RWPE1 (cell line): Measurements from ENCODE around the gene ALKAL2.

Source experiments
- CTCF ChIA-PET: fragments of 350-600 bp; sonication (Branson Sonifier 250); formaldehyde crosslinking; extraction: SDS; loops from one replicate; lab custom pipeline; 2021; lab: Yijun Ruan, JAX
- POLR2A ChIA-PET: fragments of 400-600 bp; formaldehyde crosslinking; extraction: SDS; loops from one replicate; lab custom pipeline; 2020; ENCODE audit warnings: antibody characterized with exemption; ENCODE audit not compliant: low non-redundant PET; lab: Yijun Ruan, JAX
- DNase-seq: peaks from one replicate; pipeline ENCODE4 v3.0.0; 2012; ENCODE audit warnings: low spot score
- H3K27ac ChIP-seq: fragments of 450-650 bp; 2 replicates; pipeline ENCODE4 v1.5.1; 2017
- TF ChIP-seq, protein P1 (sequence below): fragments of 450-650 bp; conservative IDR thresholded peaks from 2 replicates; pipeline ENCODE4 v1.5.1; 2017; ENCODE audit warnings: low read depth, mild to moderate bottlenecking

Gene ALKAL2

DNA sequence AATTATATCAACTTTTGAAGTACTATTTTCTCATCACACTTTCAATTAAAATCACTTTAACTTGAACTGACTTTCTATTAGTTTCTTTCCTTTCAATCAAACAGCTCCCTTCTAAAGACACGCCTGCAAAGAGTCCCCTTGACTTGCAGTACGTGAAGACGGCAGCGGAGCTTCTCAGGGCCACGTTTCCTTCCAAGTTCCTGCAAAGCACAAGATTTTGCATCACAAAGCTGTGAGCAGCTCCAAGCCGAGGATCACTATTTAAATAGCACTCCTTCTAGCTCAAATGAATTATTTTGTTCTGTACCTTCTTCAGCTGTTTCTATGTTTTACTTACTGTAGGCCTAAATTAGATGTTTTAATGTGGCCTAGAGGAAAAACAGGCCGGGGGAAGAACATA is 54.9 kb downstream of the ALKAL2 start:
- CTCF ChIA-PET: no interaction called here
- H3K27ac ChIP-seq: no peak overlapping the region
- DNase-seq: no peak
- TF ChIP-seq, protein P1, sequence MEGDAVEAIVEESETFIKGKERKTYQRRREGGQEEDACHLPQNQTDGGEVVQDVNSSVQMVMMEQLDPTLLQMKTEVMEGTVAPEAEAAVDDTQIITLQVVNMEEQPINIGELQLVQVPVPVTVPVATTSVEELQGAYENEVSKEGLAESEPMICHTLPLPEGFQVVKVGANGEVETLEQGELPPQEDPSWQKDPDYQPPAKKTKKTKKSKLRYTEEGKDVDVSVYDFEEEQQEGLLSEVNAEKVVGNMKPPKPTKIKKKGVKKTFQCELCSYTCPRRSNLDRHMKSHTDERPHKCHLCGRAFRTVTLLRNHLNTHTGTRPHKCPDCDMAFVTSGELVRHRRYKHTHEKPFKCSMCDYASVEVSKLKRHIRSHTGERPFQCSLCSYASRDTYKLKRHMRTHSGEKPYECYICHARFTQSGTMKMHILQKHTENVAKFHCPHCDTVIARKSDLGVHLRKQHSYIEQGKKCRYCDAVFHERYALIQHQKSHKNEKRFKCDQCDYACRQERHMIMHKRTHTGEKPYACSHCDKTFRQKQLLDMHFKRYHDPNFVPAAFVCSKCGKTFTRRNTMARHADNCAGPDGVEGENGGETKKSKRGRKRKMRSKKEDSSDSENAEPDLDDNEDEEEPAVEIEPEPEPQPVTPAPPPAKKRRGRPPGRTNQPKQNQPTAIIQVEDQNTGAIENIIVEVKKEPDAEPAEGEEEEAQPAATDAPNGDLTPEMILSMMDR: no peak
- POLR2A ChIA-PET: no interaction called here

DNA sequence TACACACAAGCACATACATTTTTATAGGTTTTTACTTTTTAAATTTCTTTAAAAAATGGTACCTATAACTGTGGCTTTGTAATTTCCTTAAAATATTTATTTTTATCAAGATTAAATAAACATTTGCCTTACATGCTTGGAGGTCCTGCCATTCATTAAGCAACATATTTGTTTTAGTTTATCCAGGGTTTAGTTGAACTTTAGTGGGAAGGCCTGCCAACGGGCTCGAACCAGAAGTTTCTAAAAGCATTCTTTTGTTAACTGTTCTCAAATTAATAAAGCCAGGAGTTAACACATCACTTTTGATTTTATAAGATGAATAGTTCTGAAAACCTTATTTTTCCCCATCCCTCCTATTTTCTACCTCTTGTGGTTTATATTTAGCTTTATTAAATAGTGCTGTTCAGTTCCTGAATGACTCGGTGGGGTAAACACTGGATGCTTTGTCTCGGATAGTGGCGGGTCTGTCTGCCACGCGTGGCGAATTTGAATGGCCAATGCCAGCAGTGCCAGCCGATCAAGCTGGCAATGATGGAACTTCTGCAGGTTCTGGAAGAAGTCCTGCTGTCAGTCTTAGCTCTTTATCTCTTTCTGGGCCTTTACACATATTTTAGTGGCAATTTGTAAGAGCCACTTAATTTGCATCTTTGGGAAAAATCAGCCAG is 56.2 kb downstream of the ALKAL2 start:
- TF ChIP-seq, protein P1: no peak
- POLR2A ChIA-PET: no interaction called here
- no peak for DNase-seq
- CTCF ChIA-PET: no interaction called here
- no peak overlapping the region for H3K27ac ChIP-seq
